Ectodermal cell (in vitro differentiated cells): ENCODE measurements around the gene TTC9B.

Experiments used
- H3K27ac ChIP-seq: 2 replicates; pipeline ENCODE4 v1.7.0; 2013; ENCODE audit warnings: mild to moderate bottlenecking, low read depth, low read length; ENCODE audit not compliant: insufficient read depth, poor library complexity, severe bottlenecking
- H3K27me3 ChIP-seq: 2 replicates; pipeline ENCODE4 v1.7.0; 2013; ENCODE audit warnings: mild to moderate bottlenecking, low read length; ENCODE audit not compliant: insufficient read depth, control insufficient read depth, poor library complexity, severe bottlenecking
- H3K36me3 ChIP-seq: one replicate; pipeline ENCODE4 v1.7.0; 2013; ENCODE audit warnings: low read length; ENCODE audit not compliant: control insufficient read depth, insufficient read depth
- H3K4me1 ChIP-seq: one replicate; pipeline ENCODE4 v1.7.0; 2013; ENCODE audit warnings: low read length; ENCODE audit not compliant: control insufficient read depth, insufficient read depth
- H3K4me3 ChIP-seq: 2 replicates; pipeline ENCODE4 v1.7.0; 2013; ENCODE audit warnings: low read depth, low read length, control low read depth; ENCODE audit not compliant: insufficient read depth
- H3K9me3 ChIP-seq: 2 replicates; pipeline ENCODE4 v1.7.0; 2013; ENCODE audit warnings: mild to moderate bottlenecking, low read length, moderate library complexity; ENCODE audit not compliant: control insufficient read depth
- WGBS, 2 experiments: methylation state at CpG; one replicate each; pipeline ENCODE4 v1.1.7; 2013; ENCODE audit warnings: missing lambda C conversion rate in 2 of 2; 5-methylcytosine and 5-hydroxymethylcytosine counted together

TTC9B gene

GRCh38 chr19:40261631-40262030 lies 43.4 kb upstream of the TTC9B start:
- Histone ChIP-seq H3K27me3 (no peaks in the 10 kb centered on the region), H3K36me3 (peaks cover 7% of the 10 kb centered on the region), H3K27ac (no peak overlapping the region), H3K4me3 (no peak overlapping the region), H3K4me1 (no peaks in the 10 kb centered on the region), H3K9me3 (no peaks in the 10 kb centered on the region)
- 97% methylated on average over 6 to 8 of the region's 8 CpGs for WGBS, 2 experiments

DNA sequence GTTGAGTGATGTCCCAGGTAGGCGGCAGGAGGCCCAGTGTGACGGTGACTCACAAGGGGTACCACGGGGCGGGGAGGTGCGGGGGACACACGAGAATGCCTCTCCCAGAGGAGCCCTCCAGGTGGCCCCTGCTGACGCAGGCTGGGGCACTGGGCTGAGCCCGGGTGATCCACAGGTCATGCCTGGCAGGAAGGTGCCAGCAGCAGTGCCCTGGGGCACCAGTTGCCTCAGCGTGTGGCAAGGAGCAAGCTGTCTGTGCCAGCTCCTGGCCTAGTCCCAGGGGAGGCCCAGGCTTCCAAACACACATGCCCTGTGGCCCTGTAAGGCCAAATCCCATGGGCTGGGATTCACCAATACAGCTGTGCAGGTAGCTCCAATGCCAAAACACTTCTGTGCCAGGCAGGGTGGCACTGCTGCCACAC lies 38.9 kb upstream of the TTC9B start:
- Histone ChIP-seq H3K4me3 (no peak overlapping the region), H3K27me3 (no peaks in the 10 kb centered on the region), H3K4me1 (no peaks in the 10 kb centered on the region), H3K9me3 (no peaks in the 10 kb centered on the region), H3K36me3 (peaks cover 8% of the 10 kb centered on the region), H3K27ac (no peak overlapping the region)
- 94 to 95% methylated on average over 9 of the region's 9 CpGs for WGBS, 2 experiments

GRCh38 chr19:40256512-40256911 lies 38.3 kb upstream of the TTC9B start:
- no peak overlapping the region for H3K4me3 ChIP-seq
- no peaks in the 10 kb centered on the region for H3K27me3 ChIP-seq
- 94% methylated on average over 8 of the region's 8 CpGs for WGBS, 2 experiments
- no peaks in the 10 kb centered on the region for H3K4me1 ChIP-seq
- H3K9me3 ChIP-seq, result no peaks in the 10 kb centered on the region
- no peak overlapping the region for H3K27ac ChIP-seq
- H3K36me3 ChIP-seq, result peaks cover 8% of the 10 kb centered on the region

GRCh38 chr19:40255619-40256166 lies 37.5 kb upstream of the TTC9B start:
- Histone ChIP-seq H3K27ac (no peak overlapping the region), H3K27me3 (no peaks in the 10 kb centered on the region), H3K9me3 (no peaks in the 10 kb centered on the region), H3K36me3 (peaks cover 8% of the 10 kb centered on the region), H3K4me1 (no peaks in the 10 kb centered on the region), H3K4me3 (no peak overlapping the region)
- 92 to 94% methylated on average over 3 of the region's 3 CpGs for WGBS, 2 experiments

GRCh38 chr19:40254714-40255418 lies 36.7 kb upstream of the TTC9B start:
- H3K27me3 ChIP-seq, result no peaks in the 10 kb centered on the region
- H3K9me3 ChIP-seq, result no peaks in the 10 kb centered on the region
- no peak overlapping the region for H3K27ac ChIP-seq
- no peaks in the 10 kb centered on the region for H3K4me1 ChIP-seq
- peaks cover 8% of the 10 kb centered on the region for H3K36me3 ChIP-seq
- H3K4me3 ChIP-seq, result no peak overlapping the region
- 95% methylated on average over 16 of the region's 16 CpGs for WGBS, 2 experiments

DNA sequence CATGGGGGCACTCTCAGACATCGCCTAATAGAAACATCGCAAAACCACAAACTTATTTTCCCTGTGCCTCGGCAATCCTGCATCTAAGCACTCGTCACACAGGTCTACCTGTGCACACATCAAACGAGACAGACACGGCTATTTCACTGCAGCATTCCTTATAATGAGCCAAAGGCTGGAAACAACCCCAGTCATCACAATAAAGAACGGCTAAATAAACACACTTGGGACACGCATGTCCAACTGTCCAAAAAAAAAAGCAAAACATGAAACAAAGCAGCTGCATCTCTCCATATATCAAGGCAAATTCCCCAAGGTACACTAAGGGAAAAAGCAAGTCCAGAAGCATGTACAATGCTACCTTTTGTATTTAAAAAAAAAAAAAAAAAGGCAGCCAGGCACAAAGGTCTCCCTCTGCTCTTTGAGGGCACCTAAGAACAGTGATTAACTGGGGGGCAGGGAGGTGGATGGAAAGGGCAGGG lies 35.5 kb upstream of the TTC9B start:
- Histone ChIP-seq H3K9me3 (no peaks in the 10 kb centered on the region), H3K36me3 (peaks cover 8% of the 10 kb centered on the region), H3K27me3 (no peaks in the 10 kb centered on the region), H3K27ac (no peak overlapping the region), H3K4me1 (no peaks in the 10 kb centered on the region), H3K4me3 (no peak overlapping the region)
- 95 to 96% methylated on average over 8 of the region's 8 CpGs for WGBS, 2 experiments

DNA sequence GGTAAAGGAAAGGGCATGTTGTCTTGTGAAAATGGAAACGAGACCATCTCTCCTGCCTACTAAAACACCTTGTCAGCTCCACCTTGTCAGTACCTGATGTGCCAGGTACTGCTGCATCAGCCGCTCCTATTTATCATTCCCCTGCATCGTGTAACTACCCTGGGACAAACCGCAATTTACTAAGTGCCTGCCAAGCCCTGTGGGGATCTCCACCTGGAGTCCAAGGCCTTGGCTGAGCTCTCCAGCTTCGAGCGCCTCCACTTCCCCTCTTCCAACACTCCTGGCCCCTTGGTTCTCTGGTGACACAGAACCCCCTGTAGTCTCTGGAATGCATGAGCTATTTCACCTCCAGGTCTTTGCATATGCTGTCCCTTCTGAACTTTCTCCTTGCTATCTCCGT lies 34.2 kb upstream of the TTC9B start:
- WGBS, 2 experiments, result 69 to 71% methylated on average over 7 of the region's 7 CpGs
- Histone ChIP-seq H3K4me1 (no peaks in the 10 kb centered on the region), H3K4me3 (no peak overlapping the region), H3K9me3 (no peaks in the 10 kb centered on the region), H3K27me3 (no peaks in the 10 kb centered on the region), H3K27ac (no peak overlapping the region), H3K36me3 (peaks cover 8% of the 10 kb centered on the region)

DNA sequence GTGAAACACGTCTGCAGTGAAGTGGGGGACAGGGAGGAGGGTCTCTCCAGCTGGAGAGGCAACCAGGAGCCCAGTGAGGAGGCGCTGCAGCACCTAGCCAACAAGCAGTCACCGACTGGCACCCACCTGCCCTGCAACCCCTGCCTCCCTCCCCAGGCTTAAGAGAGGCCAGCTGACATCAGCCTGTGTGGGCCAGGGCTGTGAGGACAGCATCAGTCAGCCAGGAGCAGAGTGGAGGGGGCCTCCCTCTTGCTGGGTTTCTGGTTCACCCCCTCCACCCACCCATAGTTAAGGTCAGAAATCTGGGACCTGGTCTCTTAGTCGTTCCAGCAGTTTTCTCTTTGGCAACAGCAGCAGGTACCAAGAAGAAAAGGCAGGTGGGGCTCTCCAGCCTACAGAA lies 33.8 kb upstream of the TTC9B start:
- no peaks in the 10 kb centered on the region for H3K27me3 ChIP-seq
- WGBS, 2 experiments, result 84 to 90% methylated on average over 4 of the region's 4 CpGs
- no peaks in the 10 kb centered on the region for H3K9me3 ChIP-seq
- no peak overlapping the region for H3K27ac ChIP-seq
- H3K4me1 ChIP-seq, result no peaks in the 10 kb centered on the region
- H3K36me3 ChIP-seq, result peaks cover 8% of the 10 kb centered on the region
- H3K4me3 ChIP-seq, result no peak overlapping the region

DNA sequence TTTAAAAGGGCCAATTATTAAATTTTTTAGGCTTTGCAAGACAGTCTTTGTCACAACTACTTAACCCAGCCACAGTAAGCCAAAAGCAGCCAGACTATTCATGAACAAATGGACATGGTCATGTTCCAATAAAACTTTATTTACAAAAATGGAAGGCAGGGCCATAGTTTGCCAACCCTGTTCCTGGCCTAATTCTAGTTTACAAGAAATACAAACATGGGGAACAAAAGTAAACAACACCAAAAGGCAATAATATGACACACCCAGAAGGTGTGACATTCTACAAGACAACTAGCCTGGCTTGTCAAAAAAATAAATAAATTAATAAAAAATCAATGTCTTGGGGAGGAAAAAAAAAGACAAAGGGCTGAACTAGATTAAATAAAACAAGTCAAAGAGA lies 33.1 kb upstream of the TTC9B start:
- Histone ChIP-seq H3K4me1 (no peaks in the 10 kb centered on the region), H3K36me3 (peaks cover 8% of the 10 kb centered on the region), H3K27ac (no peak overlapping the region)

DNA sequence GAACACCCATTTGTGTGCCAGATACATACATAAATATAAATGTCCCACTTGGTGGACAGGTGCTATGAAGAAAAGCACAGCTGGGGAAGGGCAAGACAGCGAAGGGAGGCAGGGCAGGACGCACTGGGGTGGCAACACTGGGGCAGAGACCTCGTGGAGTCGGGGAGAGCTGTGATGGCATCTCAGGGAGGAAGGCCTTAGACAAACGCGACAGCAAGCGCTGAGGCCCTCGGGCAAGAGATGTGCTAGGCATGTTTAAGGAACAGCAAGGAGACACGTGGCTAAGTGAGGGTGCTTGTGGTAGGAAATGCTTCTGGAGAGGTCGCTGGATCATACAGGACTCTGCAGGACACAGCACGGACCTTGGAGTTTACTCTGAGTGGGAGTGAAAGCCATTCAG lies 31.6 kb upstream of the TTC9B start:
- H3K36me3 ChIP-seq, result peaks cover 1% of the 10 kb centered on the region
- H3K4me1 ChIP-seq, result no peaks in the 10 kb centered on the region
- no peaks in the 10 kb centered on the region for H3K9me3 ChIP-seq
- 94% methylated on average over 11 of the region's 11 CpGs for WGBS, 2 experiments
- no peak overlapping the region for H3K4me3 ChIP-seq
- H3K27me3 ChIP-seq, result no peaks in the 10 kb centered on the region
- no peak overlapping the region for H3K27ac ChIP-seq

More for the DNA sequence above, 33.1 kb upstream of the TTC9B start:
- Histone ChIP-seq H3K27me3 (no peaks in the 10 kb centered on the region), H3K4me3 (no peak overlapping the region), H3K9me3 (no peaks in the 10 kb centered on the region)
